Central memory CD8-positive, alpha-beta T cell (primary cell): ENCODE results near the gene MT3.
"Not testable (repeated sequence)": the region's sequence is repeated elsewhere in the genome, so short reads cannot be mapped to it uniquely, and the experiment has no call there.

ENCODE experiments used
- ATAC-seq: fragments of 150-1000 bp; cut with Tn5 transposase; replicated peaks from 2 replicates; pipeline ENCODE4 v1.10.0; 2022; ENCODE audit warnings: mild to moderate bottlenecking, moderate FRiP score, moderate number of reproducible peaks; ENCODE audit not compliant: poor library complexity, severe bottlenecking; ENCODE audit errors: extremely low read depth
- DNase-seq, 2 donors: peaks; one replicate each; pipeline ENCODE4 v3.0.0; 2021; ENCODE audit warnings: low spot score in 2 of 2
- H3K27ac Mint-ChIP-seq: one replicate; pipeline ENCODE4 v1.8.0; 2022; ENCODE audit warnings: low read depth, mild to moderate bottlenecking, moderate library complexity, mixed read lengths
- H3K27me3 Mint-ChIP-seq: one replicate; pipeline ENCODE4 v1.8.0; 2022; ENCODE audit warnings: mixed read lengths
- H3K36me3 Mint-ChIP-seq: one replicate; pipeline ENCODE4 v1.8.0; 2022; ENCODE audit warnings: mild to moderate bottlenecking, moderate library complexity, mixed read lengths; ENCODE audit not compliant: insufficient read depth
- H3K4me1 Mint-ChIP-seq: one replicate; pipeline ENCODE4 v1.8.0; 2022; ENCODE audit warnings: mixed read lengths
- H3K4me3 Mint-ChIP-seq: one replicate; pipeline ENCODE4 v1.8.0; 2022; ENCODE audit warnings: mild to moderate bottlenecking, moderate library complexity, mixed read lengths
- H3K9me3 Mint-ChIP-seq: one replicate; pipeline ENCODE4 v1.8.0; 2022; ENCODE audit warnings: mixed read lengths

MT3 gene

GRCh38 chr16:56560447-56560846 lies 28.9 kb upstream of the MT3 start:
- H3K4me3 Mint-ChIP-seq, result no peak overlapping the region
- no peaks in the 10 kb centered on the region for H3K4me1 Mint-ChIP-seq
- H3K9me3 Mint-ChIP-seq, result no peaks in the 10 kb centered on the region

GRCh38 chr16:56561126-56561525 lies 28.2 kb upstream of the MT3 start:
- Mint-ChIP-seq H3K36me3 (no peaks in the 10 kb centered on the region), H3K27me3 (peaks cover 41% of the 10 kb centered on the region), H3K4me1 (no peaks in the 10 kb centered on the region), H3K9me3 (no peaks in the 10 kb centered on the region), H3K4me3 (no peak overlapping the region), H3K27ac (no peak overlapping the region)
- DNase-seq (no peak), ATAC-seq (no peak)

More at GRCh38 chr16:56560447-56560846, 28.9 kb upstream of the MT3 start:
- ATAC-seq, result no peak
- no peak overlapping the region for H3K27ac Mint-ChIP-seq
- DNase-seq, result no peak
- no peaks in the 10 kb centered on the region for H3K36me3 Mint-ChIP-seq
- peaks cover 48% of the 10 kb centered on the region for H3K27me3 Mint-ChIP-seq

- Mint-ChIP-seq H3K9me3 (no peaks in the 10 kb centered on the region), H3K36me3 (no peaks in the 10 kb centered on the region), H3K27me3 (peaks cover 16% of the 10 kb centered on the region), H3K27ac (no peak within 1 kb of the TSS), H3K4me3 (no peak within 1 kb of the TSS), H3K4me1 (no peaks in the 10 kb centered on the region)
- ATAC-seq, result no peak
- no peak for DNase-seq
Measured at GRCh38 chr16:56564793-56565477, 24.4 kb upstream of the MT3 start, which contains the start of gene MT4. MT4 (plus strand) TSS chr16:56565073; CDS start chr16:56565129, 56 bp downstream.

- Mint-ChIP-seq H3K27ac (no peak overlapping the region), H3K27me3 (no peaks in the 10 kb centered on the region), H3K4me1 (no peaks in the 10 kb centered on the region), H3K36me3 (peaks cover 1% of the 10 kb centered on the region), H3K4me3 (no peak overlapping the region), H3K9me3 (no peaks in the 10 kb centered on the region)
- DNase-seq (no peak), ATAC-seq (no peak)
Measured at GRCh38 chr16:56569971-56570370, 19.4 kb upstream of the MT3 start.

GRCh38 chr16:56571525-56571924 lies 17.8 kb upstream of the MT3 start:
- no peak overlapping the region for H3K4me3 Mint-ChIP-seq
- no peaks in the 10 kb centered on the region for H3K4me1 Mint-ChIP-seq
- ATAC-seq (no peak), DNase-seq (no peak)
- peaks cover 1% of the 10 kb centered on the region for H3K36me3 Mint-ChIP-seq
- no peak overlapping the region for H3K27ac Mint-ChIP-seq
- H3K9me3 Mint-ChIP-seq, result no peaks in the 10 kb centered on the region
- no peaks in the 10 kb centered on the region for H3K27me3 Mint-ChIP-seq

GRCh38 chr16:56574625-56575024 lies 14.7 kb upstream of the MT3 start:
- no peaks in the 10 kb centered on the region for H3K9me3 Mint-ChIP-seq
- H3K36me3 Mint-ChIP-seq, result peaks cover 1% of the 10 kb centered on the region
- H3K4me3 Mint-ChIP-seq, result no peak overlapping the region
- DNase-seq, result no peak
- no peak for ATAC-seq
- no peaks in the 10 kb centered on the region for H3K27me3 Mint-ChIP-seq
- peaks cover 7% of the 10 kb centered on the region for H3K4me1 Mint-ChIP-seq
- H3K27ac Mint-ChIP-seq, result no peak overlapping the region

GRCh38 chr16:56576585-56577299 lies 12.6 kb upstream of the MT3 start:
- Mint-ChIP-seq H3K27ac (no peak overlapping the region), H3K27me3 (peaks cover 9% of the 10 kb centered on the region), H3K36me3 (no peaks in the 10 kb centered on the region), H3K9me3 (no peaks in the 10 kb centered on the region), H3K4me1 (peaks cover 7% of the 10 kb centered on the region), H3K4me3 (no peak overlapping the region)
- ATAC-seq (peak; percentile 100), DNase-seq (peak; percentile 79 to 81)

- H3K4me3 Mint-ChIP-seq, result no peak overlapping the region
- H3K27me3 Mint-ChIP-seq, result peaks cover 9% of the 10 kb centered on the region
- no peaks in the 10 kb centered on the region for H3K9me3 Mint-ChIP-seq
- no peaks in the 10 kb centered on the region for H3K36me3 Mint-ChIP-seq
- H3K27ac Mint-ChIP-seq, result no peak overlapping the region
- peaks cover 7% of the 10 kb centered on the region for H3K4me1 Mint-ChIP-seq
- no peak for DNase-seq
- ATAC-seq, result no peak
Measured at GRCh38 chr16:56577300-56577625, 12.1 kb upstream of the MT3 start.

- ATAC-seq (no peak), DNase-seq (no peak)
- H3K36me3 Mint-ChIP-seq, result no peaks in the 10 kb centered on the region
- H3K27ac Mint-ChIP-seq, result no peak overlapping the region
- H3K4me1 Mint-ChIP-seq, result peaks cover 7% of the 10 kb centered on the region
- peaks cover 22% of the 10 kb centered on the region for H3K27me3 Mint-ChIP-seq
- H3K9me3 Mint-ChIP-seq, result no peaks in the 10 kb centered on the region
- H3K4me3 Mint-ChIP-seq, result no peak overlapping the region
Measured at GRCh38 chr16:56580391-56581048, 8.8 kb upstream of the MT3 start.

GRCh38 chr16:56582911-56583310 lies 6.4 kb upstream of the MT3 start:
- H3K27me3 Mint-ChIP-seq, result peaks cover 34% of the 10 kb centered on the region
- not testable (repeated sequence) for H3K27ac Mint-ChIP-seq, H3K36me3 Mint-ChIP-seq, DNase-seq, ATAC-seq, H3K4me1 Mint-ChIP-seq, H3K9me3 Mint-ChIP-seq, H3K4me3 Mint-ChIP-seq

- Mint-ChIP-seq H3K27me3 (peaks cover 41% of the 10 kb centered on the region), H3K36me3 (no peaks in the 10 kb centered on the region), H3K9me3 (no peaks in the 10 kb centered on the region), H3K4me1 (peaks cover under 1% of the 10 kb centered on the region), H3K4me3 (no peak overlapping the region), H3K27ac (no peak overlapping the region)
- ATAC-seq (no peak), DNase-seq (no peak)
Measured at GRCh38 chr16:56583351-56584168, 5.8 kb upstream of the MT3 start.

GRCh38 chr16:56584276-56584675 lies 5.1 kb upstream of the MT3 start:
- Mint-ChIP-seq H3K36me3 (peaks cover 2% of the 10 kb centered on the region), H3K4me3 (no peak overlapping the region), H3K27me3 (peaks cover 48% of the 10 kb centered on the region), H3K27ac (no peak overlapping the region), H3K4me1 (peaks cover 6% of the 10 kb centered on the region), H3K9me3 (no peaks in the 10 kb centered on the region)
- DNase-seq (no peak), ATAC-seq (no peak)
